HG03175 (cell line): ENCODE measurements around the gene PNP.
"Not testable (repeated sequence)": the region's sequence is repeated elsewhere in the genome, so short reads cannot be mapped to it uniquely, and the experiment has no call there.

Experiments
- ATAC-seq: cut with Tn5 transposase; IDR thresholded peaks from one replicate; pipeline ENCODE4 v1.9.1; 2021; ENCODE audit warnings: mild to moderate bottlenecking, moderate library complexity; ENCODE audit not compliant: unreplicated experiment

Gene PNP

GRCh38 chr14:20469242-20469889 is at the start of gene PNP:
PNP (plus strand) TSS chr14:20469406; CDS start chr14:20469525, 119 bp downstream.
- ATAC-seq: peak; percentile 94

- no peak for ATAC-seq
Measured at GRCh38 chr14:20419419-20419818, 49.8 kb upstream of the PNP start.

- no peak for ATAC-seq
Measured at GRCh38 chr14:20421267-20421666, 47.9 kb upstream of the PNP start.

- ATAC-seq: no peak
Measured at GRCh38 chr14:20422886-20423285, 46.3 kb upstream of the PNP start.

- no peak for ATAC-seq
Measured at GRCh38 chr14:20424851-20425250, 44.4 kb upstream of the PNP start.

- peak; percentile 72 for ATAC-seq
Measured at GRCh38 chr14:20427231-20428009, 41.8 kb upstream of the PNP start.

- ATAC-seq: peak; percentile 16
Measured at GRCh38 chr14:20428010-20428365, 41.2 kb upstream of the PNP start.

- ATAC-seq: no peak
Measured at GRCh38 chr14:20428802-20429201, 40.4 kb upstream of the PNP start.

GRCh38 chr14:20429801-20430669 is 39.2 kb upstream of the PNP start:
- ATAC-seq: no peak

- ATAC-seq: no peak
Measured at GRCh38 chr14:20434701-20435581, 34.3 kb upstream of the PNP start.

GRCh38 chr14:20435582-20436362 is 33.4 kb upstream of the PNP start, which contains the start of gene KLHL33:
KLHL33 (minus strand) TSS chr14:20436166; CDS start chr14:20435811, 355 bp downstream.
- no peak for ATAC-seq

GRCh38 chr14:20436363-20436755 is 32.8 kb upstream of the PNP start:
- no peak for ATAC-seq

- ATAC-seq: peak; percentile 64
Measured at GRCh38 chr14:20438664-20439063, 30.5 kb upstream of the PNP start.

- no peak for ATAC-seq
Measured at GRCh38 chr14:20440465-20440864, 28.7 kb upstream of the PNP start.

GRCh38 chr14:20440882-20441281 is 28.3 kb upstream of the PNP start:
- no peak for ATAC-seq

- ATAC-seq: no peak
Measured at GRCh38 chr14:20441461-20441860, 27.7 kb upstream of the PNP start.

GRCh38 chr14:20443650-20444049 is 25.6 kb upstream of the PNP start:
- ATAC-seq: not testable (repeated sequence)

- ATAC-seq: no peak
Measured at GRCh38 chr14:20446889-20447288, 22.3 kb upstream of the PNP start.

GRCh38 chr14:20452831-20453230 is 16.4 kb upstream of the PNP start:
- ATAC-seq: not testable (repeated sequence)
